Ovary (tissue), 9 donors: ENCODE results near the gene BROX. TPM values are rescaled to one million over a fixed set of nuclear protein-coding genes. Genes with fewer than 3 reads are reported as not detected.

Source experiments
- DNase-seq, 5 donors: peaks; one replicate each; pipeline ENCODE4 v3.0.0-alpha.2; 2019 to 2020
- H3K27ac ChIP-seq, 2 donors: fragments of 200-600 bp; one replicate each; pipeline versions ENCODE4 v1.5.1 to v1.8.0; 2019 to 2022
- H3K27me3 ChIP-seq: fragments of 200-600 bp; one replicate; pipeline ENCODE4 v1.8.0; 2022
- H3K36me3 ChIP-seq: fragments of 200-600 bp; sonication (generic); one replicate; pipeline ENCODE4 v1.5.1; 2019
- H3K4me1 ChIP-seq: one replicate; pipeline ENCODE4 v1.8.1; 2013; ENCODE audit warnings: mild to moderate bottlenecking, moderate library complexity; ENCODE audit not compliant: insufficient read depth
- H3K4me3 ChIP-seq: fragments of 200-600 bp; sonication (generic); one replicate; pipeline ENCODE4 v1.5.1; 2017
- H3K9me3 ChIP-seq, 2 donors: fragments of 200-600 bp in 1 of 2; sonication (generic) in 1 of 2; one replicate each; pipeline versions ENCODE4 v1.5.1 to v1.8.1; 2013 to 2019; ENCODE audit warnings: mild to moderate bottlenecking in 1 of 2, moderate library complexity in 1 of 2
- EP300 ChIP-seq: sonication (generic); formaldehyde crosslinking; IDR thresholded peaks from one replicate; pipeline ENCODE4 v1.6.1; 2017; ENCODE audit warnings: antibody characterized with exemption
- POLR2A ChIP-seq: fragments of 450-650 bp; IDR thresholded peaks from one replicate; pipeline ENCODE4 v1.6.1; 2017; ENCODE audit warnings: antibody characterized with exemption, mild to moderate bottlenecking, moderate library complexity
- WGBS, 3 donors: extraction: QIAGEN DNeasy Blood & Tissue Kit in 1 of 3; methylation state at CpG; one replicate each; pipeline versions ENCODE4 v1.1.5 to v1.1.7; 2013 to 2017; 5-methylcytosine and 5-hydroxymethylcytosine counted together
- intact Hi-C, 4 donors: fragments of 100-400 bp; cut with DNase I; formaldehyde crosslinking; loops; one replicate each; pipeline versions ENCODE4 v1.11.0 to v1.15.1; 2022 to 2023
- polyA plus RNA-seq, 2 donors: library from polyadenylated mRNA; stranded (reverse); fragments of 200-250 nt in 1 of 2; fragments of 350-450 nt in 1 of 2; fragmentation: Illumina TruSeq in 1 of 2; extraction: RNeasy Lipid Tissue Mini Kit (QIAGEN cat#74804) in 1 of 2; gene quantifications; one replicate each; pipeline ENCODE4 v1.2.3, GENCODE V29; 2013 to 2014
- total RNA-seq, 7 donors: library from RNA; depleted of rRNA in 2 of 7; stranded (reverse); fragments of >200 nt in 2 of 7; fragmentation: NEBNext Ultra II Directional in 3 of 7; extraction: Animal tissue kit (Norgen Biotek cat#: 25700) in 3 of 7; gene quantifications; one replicate each; pipeline versions ENCODE4 v1.1.0 to v1.2.4, GENCODE V29; 2016 to 2023
- TF ChIP-seq, protein P1 (sequence below), 3 donors: fragments of 450-650 bp in 2 of 3; fragments of 200-600 bp in 1 of 3; IDR thresholded peaks; one replicate each; pipeline versions ENCODE4 v1.5.1 to v1.8.0; 2016 to 2022; ENCODE audit warnings: antibody characterized with exemption in 3 of 3, mild to moderate bottlenecking in 1 of 3
- donor health status: DM: no; HTN: no; CAD: no; lungs with moderate emphysema.
- donor health status: DM: no; HTN: no; CAD: no.
- donor health status: Bipolar disorder and iron deficiency.
- donor health status: DM: yes; HTN: yes; CAD: no.
- donor health status: DM: no; HTN: no; CAD: no.
- donor health status: DM: yes; HTN: yes; CAD: no.

Gene BROX
- total and polyA plus RNA-seq, 9 donors: 13.8 to 42.3 (median 28.3) TPM

DNA sequence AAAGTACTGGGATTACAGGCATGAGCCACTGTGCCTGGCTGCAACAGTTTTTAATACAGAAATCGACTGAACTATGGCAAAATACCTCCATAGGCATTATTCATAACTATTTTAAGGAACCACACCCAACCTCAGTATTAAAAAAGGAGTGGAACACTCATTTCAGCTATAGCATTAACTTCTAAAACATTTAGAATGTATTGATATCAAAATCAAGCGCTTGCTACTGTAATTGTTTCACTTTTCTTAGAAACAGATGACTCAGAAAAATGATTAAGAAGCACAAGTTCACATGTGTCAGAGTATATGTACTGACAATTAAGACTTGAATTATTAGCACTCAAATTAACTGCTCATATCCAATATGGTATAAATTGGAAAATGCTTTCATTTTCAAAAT, 15.2 kb upstream of the BROX start:
- WGBS, 3 donors: 93 to 99% (median 98%) methylated on average over 2 of the region's 2 CpGs
- Histone ChIP-seq H3K27me3 (no peaks in the 10 kb centered on the region), H3K4me1 (no peaks in the 10 kb centered on the region), H3K36me3 (no peaks in the 10 kb centered on the region), H3K27ac (no peak overlapping the region), H3K9me3 (no peaks in the 10 kb centered on the region), H3K4me3 (no peak overlapping the region)
- DNase-seq: no peak
- TF ChIP-seq, protein P1, sequence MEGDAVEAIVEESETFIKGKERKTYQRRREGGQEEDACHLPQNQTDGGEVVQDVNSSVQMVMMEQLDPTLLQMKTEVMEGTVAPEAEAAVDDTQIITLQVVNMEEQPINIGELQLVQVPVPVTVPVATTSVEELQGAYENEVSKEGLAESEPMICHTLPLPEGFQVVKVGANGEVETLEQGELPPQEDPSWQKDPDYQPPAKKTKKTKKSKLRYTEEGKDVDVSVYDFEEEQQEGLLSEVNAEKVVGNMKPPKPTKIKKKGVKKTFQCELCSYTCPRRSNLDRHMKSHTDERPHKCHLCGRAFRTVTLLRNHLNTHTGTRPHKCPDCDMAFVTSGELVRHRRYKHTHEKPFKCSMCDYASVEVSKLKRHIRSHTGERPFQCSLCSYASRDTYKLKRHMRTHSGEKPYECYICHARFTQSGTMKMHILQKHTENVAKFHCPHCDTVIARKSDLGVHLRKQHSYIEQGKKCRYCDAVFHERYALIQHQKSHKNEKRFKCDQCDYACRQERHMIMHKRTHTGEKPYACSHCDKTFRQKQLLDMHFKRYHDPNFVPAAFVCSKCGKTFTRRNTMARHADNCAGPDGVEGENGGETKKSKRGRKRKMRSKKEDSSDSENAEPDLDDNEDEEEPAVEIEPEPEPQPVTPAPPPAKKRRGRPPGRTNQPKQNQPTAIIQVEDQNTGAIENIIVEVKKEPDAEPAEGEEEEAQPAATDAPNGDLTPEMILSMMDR (IDR thresholded peaks at IDR 0.05): no peak
- TF ChIP-seq EP300 (no peak), POLR2A (no peak)
- intact Hi-C loops: no loop called here

DNA sequence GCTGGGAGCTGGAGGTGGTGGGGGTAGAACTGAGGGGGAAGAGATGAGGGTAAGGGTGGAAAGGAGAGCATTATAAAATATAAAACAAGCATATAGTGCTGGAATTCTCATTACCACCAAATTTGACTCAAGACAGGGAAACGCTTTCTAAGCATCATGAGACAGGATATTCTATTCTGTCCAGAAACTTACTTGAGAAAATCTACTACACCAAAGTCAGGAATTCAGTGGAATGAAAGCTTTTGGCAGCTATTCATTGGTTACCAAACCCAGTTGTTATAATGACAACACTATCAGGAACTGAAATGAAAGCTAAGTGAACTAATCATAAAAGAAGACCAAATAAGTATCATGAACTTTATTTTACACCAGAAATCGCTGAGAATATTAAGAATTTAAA, 14.5 kb upstream of the BROX start:
- intact Hi-C loops: no loop called here
- 22 to 57% (median 26%) methylated on average over 2 of the region's 2 CpGs for WGBS, 3 donors
- Histone ChIP-seq H3K4me1 (no peaks in the 10 kb centered on the region), H3K27me3 (no peaks in the 10 kb centered on the region), H3K9me3 (no peaks in the 10 kb centered on the region), H3K36me3 (no peaks in the 10 kb centered on the region), H3K4me3 (no peak overlapping the region), H3K27ac (no peak overlapping the region)
- TF ChIP-seq, protein P1 (IDR thresholded peaks at IDR 0.05): no peak
- DNase-seq: no peak

DNA sequence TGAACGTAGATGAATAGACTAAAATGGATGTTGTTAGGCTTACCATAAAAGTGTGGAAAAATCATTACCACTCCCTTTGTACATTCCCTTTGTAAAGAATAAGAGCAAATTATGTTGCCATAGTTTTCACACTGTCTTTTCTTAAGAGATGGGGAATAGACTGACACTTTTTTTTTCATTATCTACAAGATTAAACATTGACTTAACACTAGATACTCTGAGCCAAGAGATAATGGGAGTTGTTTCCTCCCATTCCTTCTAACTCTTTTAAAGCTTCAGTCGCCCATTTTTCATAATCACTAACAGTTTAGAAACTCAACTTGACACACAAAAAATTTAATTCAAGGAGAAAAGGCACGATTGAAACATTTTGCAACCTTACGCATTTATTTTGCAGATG, 10.2 kb upstream of the BROX start:
- no peak for DNase-seq
- 89 to 93% (median 90%) methylated on average over 4 of the region's 4 CpGs for WGBS, 3 donors
- Histone ChIP-seq H3K27ac (no peak overlapping the region), H3K36me3 (no peaks in the 10 kb centered on the region), H3K4me1 (no peaks in the 10 kb centered on the region), H3K27me3 (no peaks in the 10 kb centered on the region), H3K4me3 (no peak overlapping the region), H3K9me3 (no peaks in the 10 kb centered on the region)
- intact Hi-C loops: no loop called here
- TF ChIP-seq POLR2A (no peak), EP300 (no peak)
- TF ChIP-seq, protein P1 (IDR thresholded peaks at IDR 0.05): no peak

DNA sequence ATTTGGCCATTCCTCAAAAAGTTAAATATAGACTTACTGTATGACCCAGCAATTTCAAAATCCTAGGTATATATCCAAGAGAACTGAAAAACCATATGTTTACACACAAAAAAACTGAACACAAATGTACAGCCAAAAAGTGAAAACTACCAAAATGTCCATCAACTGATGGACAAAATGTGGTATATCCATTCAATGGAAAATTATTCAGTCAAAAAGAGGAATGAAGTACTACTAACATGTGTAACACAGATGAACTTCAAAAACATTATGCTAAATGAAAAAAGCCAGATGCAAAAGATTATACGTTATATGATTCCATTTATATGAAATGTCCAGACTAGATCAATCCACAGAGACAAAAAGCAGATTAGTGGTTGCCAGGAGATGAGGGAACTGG, 8.1 kb upstream of the BROX start:
- no peak overlapping the region for H3K27ac ChIP-seq
- TF ChIP-seq POLR2A: no peak
- no peak for TF ChIP-seq EP300
- TF ChIP-seq, protein P1 (IDR thresholded peaks at IDR 0.05): no peak
- no peak overlapping the region for H3K4me3 ChIP-seq
- WGBS, 3 donors: 98 to 100% (median 99%) methylated on average over 1 of the region's 1 CpG
- no peaks in the 10 kb centered on the region for H3K36me3 ChIP-seq
- DNase-seq: no peak
- intact Hi-C loops: no loop called here
- no peaks in the 10 kb centered on the region for H3K27me3 ChIP-seq
- H3K9me3 ChIP-seq: no peaks in the 10 kb centered on the region
- H3K4me1 ChIP-seq: peaks cover 3% of the 10 kb centered on the region

DNA sequence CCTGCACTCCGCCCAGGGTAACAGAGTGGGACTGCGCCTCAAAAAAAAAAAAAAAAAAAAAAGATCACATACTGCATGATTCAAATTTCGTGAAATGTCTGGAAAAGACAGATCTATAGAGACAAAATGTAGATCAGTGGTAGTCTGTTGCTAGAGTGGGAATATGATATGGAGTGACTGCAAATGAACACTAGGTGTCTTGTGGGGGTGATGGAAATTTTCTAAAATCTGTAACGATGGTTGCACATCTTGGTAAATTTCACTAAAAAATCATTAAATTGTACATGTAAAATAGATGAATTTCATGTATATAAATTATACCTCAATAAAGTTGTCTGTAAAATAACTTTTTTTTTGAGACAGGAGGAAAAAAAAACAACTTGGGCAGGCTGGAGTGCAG, 5.5 kb upstream of the BROX start:
- intact Hi-C loops: no loop called here
- Histone ChIP-seq H3K9me3 (no peaks in the 10 kb centered on the region), H3K4me1 (peaks cover 6% of the 10 kb centered on the region), H3K27ac (no peak overlapping the region), H3K36me3 (no peaks in the 10 kb centered on the region), H3K27me3 (no peaks in the 10 kb centered on the region), H3K4me3 (no peak overlapping the region)
- 71 to 95% (median 72%) methylated on average over 4 of the region's 4 CpGs for WGBS, 3 donors
- TF ChIP-seq, protein P1 (IDR thresholded peaks at IDR 0.05): no peak
- no peak for TF ChIP-seq POLR2A
- no peak for TF ChIP-seq EP300
- DNase-seq: no peak
